ENCODE results near the gene MISFA.

DNA sequence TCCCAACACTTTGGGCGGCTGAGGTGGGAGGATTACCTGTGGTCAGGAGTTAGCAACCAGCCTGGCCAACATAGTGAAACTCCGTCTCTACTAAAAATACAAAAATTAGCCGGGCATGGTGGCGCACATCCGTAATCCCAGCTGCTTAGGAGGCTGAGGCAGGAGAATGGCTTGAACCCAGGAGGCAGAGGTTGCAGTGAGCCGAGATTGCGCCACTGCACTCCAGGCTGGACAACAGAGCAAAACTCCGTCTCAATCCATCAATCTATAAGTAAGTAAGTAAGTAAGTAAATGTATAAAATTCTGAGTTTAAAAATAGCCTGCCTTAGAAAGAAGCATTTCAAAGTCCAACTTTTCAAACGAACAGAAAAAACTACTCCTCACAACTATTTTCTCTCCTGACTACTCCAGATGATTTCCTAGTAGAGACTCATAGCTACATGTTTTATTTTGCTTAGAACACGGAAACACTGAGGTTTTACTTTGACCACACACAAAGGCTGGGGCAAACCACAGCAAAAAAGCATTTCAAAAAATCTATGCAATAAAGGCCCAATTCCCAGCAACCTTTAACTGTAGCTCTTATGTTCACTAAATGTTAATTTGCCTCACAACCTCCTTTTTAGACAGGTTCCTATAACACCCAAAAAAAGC is 18.2 kb downstream of the MISFA start:
- TF ChIP-seq, protein P1, sequence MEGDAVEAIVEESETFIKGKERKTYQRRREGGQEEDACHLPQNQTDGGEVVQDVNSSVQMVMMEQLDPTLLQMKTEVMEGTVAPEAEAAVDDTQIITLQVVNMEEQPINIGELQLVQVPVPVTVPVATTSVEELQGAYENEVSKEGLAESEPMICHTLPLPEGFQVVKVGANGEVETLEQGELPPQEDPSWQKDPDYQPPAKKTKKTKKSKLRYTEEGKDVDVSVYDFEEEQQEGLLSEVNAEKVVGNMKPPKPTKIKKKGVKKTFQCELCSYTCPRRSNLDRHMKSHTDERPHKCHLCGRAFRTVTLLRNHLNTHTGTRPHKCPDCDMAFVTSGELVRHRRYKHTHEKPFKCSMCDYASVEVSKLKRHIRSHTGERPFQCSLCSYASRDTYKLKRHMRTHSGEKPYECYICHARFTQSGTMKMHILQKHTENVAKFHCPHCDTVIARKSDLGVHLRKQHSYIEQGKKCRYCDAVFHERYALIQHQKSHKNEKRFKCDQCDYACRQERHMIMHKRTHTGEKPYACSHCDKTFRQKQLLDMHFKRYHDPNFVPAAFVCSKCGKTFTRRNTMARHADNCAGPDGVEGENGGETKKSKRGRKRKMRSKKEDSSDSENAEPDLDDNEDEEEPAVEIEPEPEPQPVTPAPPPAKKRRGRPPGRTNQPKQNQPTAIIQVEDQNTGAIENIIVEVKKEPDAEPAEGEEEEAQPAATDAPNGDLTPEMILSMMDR (conservative IDR thresholded peaks at IDR 0.05; ENCODE audit: low read depth, low read length), result no peak
- no peak for TF ChIP-seq EZH2 (IDR thresholded peaks at IDR 0.05; ENCODE audit: borderline replicate concordance, low read depth, low read length, poor library complexity, severe bottlenecking)

All from A673 (cell line).